Measurements from ENCODE around the gene DENND5B.
A peak's percentile ranks its signal among the peaks of the same experiment; 100 is the strongest.

DENND5B gene

GRCh38 chr12:31518680-31519227 lies 72.2 kb downstream of the DENND5B start (continued):
- no peak for TF ChIP-seq ZNF560 (tag by site-specific recombination; IDR thresholded peaks at IDR 0.05; ENCODE audit: borderline replicate concordance)
- TF ChIP-seq SCRT1 (tag by site-specific recombination; IDR thresholded peaks at IDR 0.05; ENCODE audit: borderline replicate concordance): no peak
- TF ChIP-seq ZNF184 (tag by site-specific recombination; IDR thresholded peaks at IDR 0.05): 0 out of 2 replicates have a peak, but pooled peaks have one; percentile 16
- TF ChIP-seq BCL11A (tag by site-specific recombination; IDR thresholded peaks at IDR 0.05; ENCODE audit: low read depth): no peak
- TF ChIP-seq ZFP41 (tag by site-specific recombination; IDR thresholded peaks at IDR 0.05; ENCODE audit: borderline replicate concordance): no peak
- TF ChIP-seq ZNF416 (tag by site-specific recombination; IDR thresholded peaks at IDR 0.05): no peak
- TF ChIP-seq ZNF518A (tag by site-specific recombination; conservative IDR thresholded peaks at IDR 0.05; ENCODE audit: low read depth): no peak
- TF ChIP-seq ZNF16 (tag by site-specific recombination; IDR thresholded peaks at IDR 0.05; ENCODE audit: low read depth): no peak
- no peak for TF ChIP-seq ZNF48 (tag by site-specific recombination; IDR thresholded peaks at IDR 0.05)
- no peak for TF ChIP-seq BCL6B (tag by site-specific recombination; IDR thresholded peaks at IDR 0.05)
- TF ChIP-seq MZF1 (tag by site-specific recombination; IDR thresholded peaks at IDR 0.05; ENCODE audit: borderline replicate concordance): 0 out of 2 replicates have a peak, but pooled peaks have one; percentile 23
- TF ChIP-seq ZNF626 (tag by site-specific recombination; IDR thresholded peaks at IDR 0.05): no peak
- TF ChIP-seq OVOL3 (tag by site-specific recombination; IDR thresholded peaks at IDR 0.05): no peak
- TF ChIP-seq ZNF223 (tag by site-specific recombination; IDR thresholded peaks at IDR 0.05): no peak
- TF ChIP-seq ZNF664 (tag by site-specific recombination; IDR thresholded peaks at IDR 0.05): no peak; the same call in 1 of the 2 replicates
- no peak for TF ChIP-seq SETDB1 (IDR thresholded peaks at IDR 0.05; ENCODE audit: insufficient read length, low read length)
- TF ChIP-seq ZNF843 (tag by site-specific recombination; IDR thresholded peaks at IDR 0.05): no peak
- peak; percentile 34; the same call in 1 of the 2 replicates for TF ChIP-seq OSR2 (tag by site-specific recombination; IDR thresholded peaks at IDR 0.05)
- no peak for TF ChIP-seq ZFP37 (tag by site-specific recombination; IDR thresholded peaks at IDR 0.05)
- no peak for TF ChIP-seq TRIM28 (IDR thresholded peaks at IDR 0.05; ENCODE audit: borderline replicate concordance, low read length)
- TF ChIP-seq ZNF26 (tag by site-specific recombination; IDR thresholded peaks at IDR 0.05): no peak
- peak; percentile 64 for TF ChIP-seq ZBTB48 (tag by site-specific recombination; IDR thresholded peaks at IDR 0.05)
- TF ChIP-seq ZNF544 (tag by site-specific recombination; IDR thresholded peaks at IDR 0.05): no peak
- TF ChIP-seq ZFP69B (tag by site-specific recombination; IDR thresholded peaks at IDR 0.05): 0 out of 2 replicates have a peak, but pooled peaks have one; percentile 17
- TF ChIP-seq ZNF488 (tag by site-specific recombination; IDR thresholded peaks at IDR 0.05): no peak
- no peak for TF ChIP-seq ZBTB10 (tag by site-specific recombination; IDR thresholded peaks at IDR 0.05)
- no peak for TF ChIP-seq ZNF548 (tag by site-specific recombination; IDR thresholded peaks at IDR 0.05)
- TF ChIP-seq PRDM1 (tag by site-specific recombination; IDR thresholded peaks at IDR 0.05): peak; percentile 75
- no peak for TF ChIP-seq ZNF645 (tag by site-specific recombination; IDR thresholded peaks at IDR 0.05)

Measured in HEK293 (cell line).